BLaER1 (cell line): ENCODE results near the gene CELF2.

Experiments used
- H3K27ac ChIP-seq: shearing (Covaris generic); formaldehyde crosslinking; 2 replicates; pipeline ENCODE4 v1.8.1; 2022
- H3K27me3 ChIP-seq: shearing (Covaris generic); formaldehyde crosslinking; 2 replicates; pipeline ENCODE4 v1.8.1; 2022
- H3K36me3 ChIP-seq: shearing (Covaris generic); formaldehyde crosslinking; 2 replicates; pipeline ENCODE4 v1.8.1; 2022
- H3K4me1 ChIP-seq: shearing (Covaris generic); formaldehyde crosslinking; 2 replicates; pipeline ENCODE4 v1.8.1; 2022
- H3K4me2 ChIP-seq: shearing (Covaris generic); formaldehyde crosslinking; 2 replicates; pipeline ENCODE4 v1.8.1; 2022
- H3K4me3 ChIP-seq: shearing (Covaris generic); formaldehyde crosslinking; 2 replicates; pipeline ENCODE4 v1.8.1; 2022
- H3K9ac ChIP-seq: shearing (Covaris generic); formaldehyde crosslinking; 2 replicates; pipeline ENCODE4 v1.8.1; 2022
- H3K9me3 ChIP-seq: shearing (Covaris generic); formaldehyde crosslinking; 2 replicates; pipeline ENCODE4 v1.8.1; 2022
- H4K20me1 ChIP-seq: shearing (Covaris generic); formaldehyde crosslinking; 2 replicates; pipeline ENCODE4 v1.8.1; 2022
- Cebpa-rat ChIP-seq: shearing (Covaris generic); IDR thresholded peaks from 2 replicates; pipeline ENCODE4 v1.8.1; 2022

The CELF2 gene

DNA sequence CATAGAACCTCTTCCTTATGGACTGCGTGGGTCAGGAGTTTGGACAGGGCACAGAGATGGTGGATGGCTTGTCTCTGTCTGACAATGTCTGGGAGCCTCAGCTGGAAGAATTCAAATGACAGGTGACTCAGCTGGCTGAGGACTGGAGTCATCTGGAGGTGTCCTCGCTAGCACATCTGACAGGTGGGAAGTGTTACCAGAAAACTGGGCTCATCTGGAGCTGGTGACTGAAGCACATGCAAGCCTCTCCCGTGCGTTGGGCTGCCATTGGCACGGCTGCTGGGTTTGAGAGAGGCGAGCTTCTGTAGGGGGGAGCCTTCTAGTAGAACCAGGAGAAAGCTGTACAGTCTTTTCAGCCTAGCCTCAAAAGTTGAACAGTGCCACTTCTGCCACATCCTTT lies 71.0 kb downstream of the CELF2 start:
- Histone ChIP-seq H3K36me3 (no peaks in the 10 kb centered on the region), H3K27me3 (no peaks in the 10 kb centered on the region), H3K27ac (no peak overlapping the region), H3K4me1 (no peaks in the 10 kb centered on the region), H3K4me3 (no peak overlapping the region), H3K9me3 (no peaks in the 10 kb centered on the region), H3K4me2 (no peak overlapping the region), H3K9ac (no peak overlapping the region), H4K20me1 (no peaks in the 10 kb centered on the region)
- TF ChIP-seq Cebpa-rat, result no peak

DNA sequence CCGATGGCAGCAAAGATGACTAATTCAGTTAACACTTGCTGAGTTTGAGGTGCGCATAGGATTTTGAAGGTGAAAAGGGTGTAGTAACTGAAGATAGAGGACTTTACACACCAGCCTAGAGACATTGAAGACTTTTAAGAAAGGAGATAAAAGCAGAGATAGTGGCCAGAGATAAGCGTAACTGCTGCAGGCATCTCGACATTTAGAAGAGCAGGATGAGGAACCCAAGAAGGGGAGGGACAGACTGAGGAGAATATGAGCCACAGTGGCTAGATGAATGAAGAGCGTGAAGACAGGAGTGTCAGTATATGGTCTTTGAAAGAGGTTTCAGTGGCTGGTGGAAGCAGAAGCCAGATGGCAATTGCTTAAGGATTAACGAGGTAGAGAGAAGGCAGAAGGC lies 71.6 kb downstream of the CELF2 start:
- H3K27me3 ChIP-seq, result no peaks in the 10 kb centered on the region
- no peak overlapping the region for H3K27ac ChIP-seq
- H3K4me2 ChIP-seq, result no peak overlapping the region
- H3K4me3 ChIP-seq, result no peak overlapping the region
- H3K36me3 ChIP-seq, result no peaks in the 10 kb centered on the region
- TF ChIP-seq Cebpa-rat, result no peak
- H4K20me1 ChIP-seq, result no peaks in the 10 kb centered on the region
- H3K4me1 ChIP-seq, result no peaks in the 10 kb centered on the region
- no peak overlapping the region for H3K9ac ChIP-seq
- no peaks in the 10 kb centered on the region for H3K9me3 ChIP-seq

DNA sequence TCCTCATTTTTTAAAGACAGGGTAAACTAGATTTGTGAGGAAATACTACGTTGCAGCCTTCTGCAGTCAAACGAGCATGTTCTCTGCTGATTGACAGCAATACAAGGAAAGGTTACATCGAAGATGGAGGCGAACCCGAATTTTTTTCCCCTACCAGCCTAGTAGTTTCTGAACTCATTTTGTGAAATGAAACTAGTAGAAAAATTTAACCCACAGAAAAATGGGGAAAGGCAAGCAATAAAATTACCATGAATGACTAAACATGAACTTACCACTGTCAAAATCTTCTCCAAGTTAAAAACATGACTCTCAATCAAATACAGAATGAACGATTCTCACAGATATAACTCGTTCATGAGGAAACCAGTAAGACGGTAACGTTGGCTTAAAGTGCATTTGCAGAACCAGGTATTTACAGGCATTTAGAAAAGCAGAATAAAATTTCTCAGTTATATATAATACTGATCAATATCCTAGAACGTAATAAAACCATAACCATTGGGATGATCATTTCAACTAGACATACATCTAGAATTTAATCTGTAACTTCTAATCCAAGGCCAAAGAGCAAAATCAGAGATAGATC lies 73.9 kb downstream of the CELF2 start:
- TF ChIP-seq Cebpa-rat, result no peak
- no peaks in the 10 kb centered on the region for H3K27me3 ChIP-seq
- no peak overlapping the region for H3K9ac ChIP-seq
- H3K4me1 ChIP-seq, result no peaks in the 10 kb centered on the region
- H3K4me2 ChIP-seq, result no peak overlapping the region
- H3K27ac ChIP-seq, result no peak overlapping the region
- H3K4me3 ChIP-seq, result no peak overlapping the region
- H3K9me3 ChIP-seq, result no peaks in the 10 kb centered on the region
- no peaks in the 10 kb centered on the region for H3K36me3 ChIP-seq
- H4K20me1 ChIP-seq, result no peaks in the 10 kb centered on the region

DNA sequence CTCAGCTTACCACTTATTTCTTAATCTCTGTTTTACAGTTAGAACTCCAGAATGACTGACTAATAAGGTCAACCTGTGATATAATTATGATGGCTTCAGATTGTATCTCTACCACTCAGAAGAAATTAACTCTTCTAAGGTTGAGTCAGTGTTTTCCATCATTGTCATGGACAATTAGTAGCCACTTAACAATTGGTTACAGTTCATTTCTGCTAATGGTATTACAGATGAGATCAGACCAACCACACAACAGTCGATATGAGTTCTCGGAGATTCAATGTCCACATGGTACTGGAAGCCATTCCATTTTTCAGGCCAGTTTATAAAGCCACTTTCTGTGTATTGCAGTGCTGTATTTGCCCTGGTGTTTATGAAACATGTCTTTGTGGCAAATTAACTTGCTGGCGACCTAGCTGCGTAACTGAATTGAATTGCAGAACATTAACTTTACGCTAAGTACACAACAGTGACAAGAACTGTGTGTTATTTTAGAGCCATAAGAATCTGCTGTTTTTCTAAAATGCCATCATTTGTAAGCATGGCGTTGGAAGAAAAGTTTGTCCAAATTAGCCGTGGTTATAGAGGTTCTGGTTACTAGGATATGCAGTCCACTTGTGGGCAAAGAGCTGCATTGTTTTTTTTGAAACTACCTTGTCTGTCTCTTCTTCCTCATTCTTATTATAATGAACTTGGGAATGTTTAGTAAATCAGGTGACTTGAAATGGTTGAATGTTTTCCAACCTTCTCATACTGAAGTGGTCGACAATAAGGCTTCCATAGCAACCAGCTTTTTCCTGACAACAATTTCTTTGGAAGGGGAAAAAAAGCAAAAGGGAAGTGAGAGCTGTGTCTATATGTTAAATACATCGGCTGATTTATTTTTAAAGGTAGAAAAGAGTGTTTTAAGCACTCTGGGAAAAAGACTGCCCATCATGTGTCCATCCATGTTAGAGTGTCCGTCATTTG lies 76.4 kb downstream of the CELF2 start:
- Histone ChIP-seq H3K4me1 (no peaks in the 10 kb centered on the region), H3K9ac (no peak overlapping the region), H3K9me3 (no peaks in the 10 kb centered on the region), H3K27me3 (no peaks in the 10 kb centered on the region), H3K4me3 (no peak overlapping the region), H4K20me1 (no peaks in the 10 kb centered on the region), H3K4me2 (no peak overlapping the region), H3K36me3 (no peaks in the 10 kb centered on the region), H3K27ac (no peak overlapping the region)
- TF ChIP-seq Cebpa-rat, result no peak

DNA sequence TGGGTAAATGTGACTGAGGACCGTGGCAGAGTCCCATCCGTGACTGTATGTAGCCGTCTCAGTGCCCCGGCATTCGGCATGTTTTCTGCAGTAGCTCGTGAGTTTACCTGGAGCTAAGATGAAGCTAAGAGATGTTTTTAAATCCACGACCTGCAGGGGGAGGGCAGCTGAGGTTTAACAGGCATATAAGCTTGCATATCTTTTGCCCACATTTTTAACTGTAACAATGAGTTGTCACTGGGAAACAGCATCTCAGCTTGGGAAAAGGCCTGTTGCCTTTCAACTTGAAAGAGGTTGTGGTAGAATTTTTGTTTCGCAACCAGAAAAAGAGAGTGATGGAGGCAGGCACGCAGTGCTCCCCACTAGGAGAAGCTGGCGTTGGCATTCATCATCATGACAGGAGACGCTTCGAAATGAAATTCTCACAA lies 77.7 kb downstream of the CELF2 start:
- no peak overlapping the region for H3K27ac ChIP-seq
- H3K9ac ChIP-seq, result no peak overlapping the region
- H3K36me3 ChIP-seq, result no peaks in the 10 kb centered on the region
- no peak overlapping the region for H3K4me3 ChIP-seq
- H3K4me1 ChIP-seq, result no peaks in the 10 kb centered on the region
- H4K20me1 ChIP-seq, result no peaks in the 10 kb centered on the region
- no peak for TF ChIP-seq Cebpa-rat
- no peaks in the 10 kb centered on the region for H3K27me3 ChIP-seq
- H3K4me2 ChIP-seq, result no peak overlapping the region
- H3K9me3 ChIP-seq, result no peaks in the 10 kb centered on the region

DNA sequence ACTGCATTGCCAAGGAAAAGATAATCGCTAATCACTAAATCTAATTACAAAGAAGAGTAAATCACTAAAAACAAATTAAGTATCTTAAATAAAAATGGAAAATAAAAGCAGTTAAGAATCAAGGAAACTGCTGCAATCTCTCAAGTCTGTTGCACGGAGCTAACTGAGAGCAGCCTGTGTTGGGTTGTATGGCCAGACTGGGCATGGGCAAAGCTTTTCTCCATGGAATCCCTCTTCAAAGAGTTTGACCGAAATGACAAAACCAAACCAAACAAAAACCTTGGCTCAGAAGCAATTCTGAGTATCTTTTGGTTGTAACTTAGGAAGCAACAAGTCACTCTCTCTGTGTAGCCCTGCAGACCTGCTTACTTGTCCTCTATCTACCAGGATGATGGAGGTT lies 78.8 kb downstream of the CELF2 start:
- no peaks in the 10 kb centered on the region for H3K27me3 ChIP-seq
- H3K36me3 ChIP-seq, result no peaks in the 10 kb centered on the region
- no peaks in the 10 kb centered on the region for H3K9me3 ChIP-seq
- no peaks in the 10 kb centered on the region for H3K4me1 ChIP-seq
- no peak overlapping the region for H3K4me3 ChIP-seq
- no peak overlapping the region for H3K4me2 ChIP-seq
- TF ChIP-seq Cebpa-rat, result no peak
- no peak overlapping the region for H3K27ac ChIP-seq
- H3K9ac ChIP-seq, result no peak overlapping the region
- no peaks in the 10 kb centered on the region for H4K20me1 ChIP-seq

DNA sequence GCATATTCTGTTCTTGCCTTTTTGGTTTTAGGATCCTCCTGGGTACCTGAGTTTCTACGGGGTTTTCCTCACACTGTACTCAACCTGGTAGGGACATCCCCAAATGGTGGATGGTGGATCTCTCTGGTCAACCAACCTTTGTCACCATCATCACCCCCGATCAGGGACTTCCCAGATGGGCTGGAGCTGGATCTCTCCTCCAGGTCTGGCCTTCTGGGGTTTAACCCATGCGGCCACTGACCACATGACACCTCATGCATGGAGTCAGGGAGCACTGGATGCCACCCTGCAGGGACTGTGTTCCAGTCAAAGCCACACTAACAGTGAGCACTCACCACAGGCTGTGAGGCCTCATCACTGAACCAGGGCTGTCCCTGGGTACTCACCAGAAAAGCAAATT lies 80.0 kb downstream of the CELF2 start:
- TF ChIP-seq Cebpa-rat, result no peak
- Histone ChIP-seq H3K36me3 (no peaks in the 10 kb centered on the region), H4K20me1 (no peaks in the 10 kb centered on the region), H3K4me2 (no peak overlapping the region), H3K9ac (no peak overlapping the region), H3K9me3 (no peaks in the 10 kb centered on the region), H3K4me3 (no peak overlapping the region), H3K27ac (no peak overlapping the region), H3K27me3 (no peaks in the 10 kb centered on the region), H3K4me1 (no peaks in the 10 kb centered on the region)

DNA sequence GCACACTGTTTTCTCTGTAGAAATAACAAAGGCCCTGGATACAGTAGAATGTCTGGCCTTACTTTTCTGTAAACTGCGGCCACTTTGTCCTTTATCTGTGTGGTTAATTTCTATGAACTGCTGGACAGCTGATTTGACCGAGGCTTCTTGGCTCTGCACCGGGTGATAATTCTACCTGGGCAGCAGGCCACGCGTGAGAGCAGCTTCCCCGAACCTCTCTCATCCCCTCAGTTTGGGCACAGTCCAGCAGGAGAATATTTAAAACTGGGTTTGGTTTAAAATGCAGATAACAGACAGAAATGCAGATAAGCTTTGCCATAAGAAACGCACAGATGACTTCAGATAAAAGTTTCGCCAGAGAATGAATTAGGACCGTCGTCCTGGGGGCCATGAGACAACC lies 81.0 kb downstream of the CELF2 start:
- Histone ChIP-seq H3K4me3 (no peak overlapping the region), H3K36me3 (no peaks in the 10 kb centered on the region), H3K9ac (no peak overlapping the region), H3K4me2 (no peak overlapping the region), H3K27ac (no peak overlapping the region), H3K9me3 (no peaks in the 10 kb centered on the region), H4K20me1 (no peaks in the 10 kb centered on the region), H3K4me1 (no peaks in the 10 kb centered on the region), H3K27me3 (no peaks in the 10 kb centered on the region)
- TF ChIP-seq Cebpa-rat, result no peak

DNA sequence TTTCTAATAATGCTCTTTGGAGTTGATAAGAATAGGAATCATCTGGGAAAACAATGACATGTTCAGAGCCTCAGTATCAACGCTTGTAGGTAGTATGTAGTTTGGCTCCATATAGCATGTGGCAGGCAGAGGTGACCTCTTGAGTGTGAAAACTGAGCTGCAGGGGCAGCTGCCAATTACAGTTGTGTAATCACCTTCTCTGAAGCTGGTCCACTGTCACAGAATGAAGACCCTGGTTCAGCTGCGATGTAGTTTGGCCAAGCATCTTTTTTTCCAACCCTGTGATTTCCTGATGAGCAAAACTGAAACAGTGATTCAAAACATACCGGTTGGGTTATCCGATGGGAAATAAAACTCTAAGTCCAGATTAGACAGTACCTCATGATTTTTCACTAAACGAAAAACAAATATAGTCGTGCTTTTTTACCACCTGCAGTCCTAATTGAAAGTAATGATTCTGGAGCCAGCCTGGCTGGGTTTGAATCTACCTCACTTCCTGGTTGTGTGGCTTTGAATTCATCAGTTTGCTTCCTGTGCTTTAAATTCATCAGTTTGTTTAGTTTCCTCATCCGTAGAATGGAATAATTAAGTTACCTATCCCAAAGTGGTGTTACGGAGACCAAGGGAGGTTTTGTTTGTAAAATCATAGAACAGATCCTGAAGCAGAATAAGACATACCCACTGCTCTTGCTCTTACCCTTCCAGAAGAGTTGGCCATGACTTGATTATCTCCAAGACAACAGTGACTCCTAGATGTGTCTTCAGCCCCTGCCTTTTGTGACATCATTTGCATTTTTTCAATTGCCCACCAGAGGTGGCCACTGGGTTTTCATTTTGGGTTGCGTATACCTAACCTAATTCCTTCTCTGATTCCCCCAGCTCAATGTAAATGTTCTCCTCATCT lies 87.4 kb downstream of the CELF2 start:
- peaks cover 5% of the 10 kb centered on the region; the same call in 1 of the 2 replicates for H3K4me1 ChIP-seq
- H3K27ac ChIP-seq, result no peak overlapping the region
- no peaks in the 10 kb centered on the region for H4K20me1 ChIP-seq
- H3K9me3 ChIP-seq, result peaks cover 11% of the 10 kb centered on the region
- no peak overlapping the region for H3K4me2 ChIP-seq
- TF ChIP-seq Cebpa-rat, result no peak
- no peaks in the 10 kb centered on the region for H3K27me3 ChIP-seq
- no peak overlapping the region for H3K4me3 ChIP-seq
- H3K36me3 ChIP-seq, result no peaks in the 10 kb centered on the region
- H3K9ac ChIP-seq, result no peak overlapping the region

DNA sequence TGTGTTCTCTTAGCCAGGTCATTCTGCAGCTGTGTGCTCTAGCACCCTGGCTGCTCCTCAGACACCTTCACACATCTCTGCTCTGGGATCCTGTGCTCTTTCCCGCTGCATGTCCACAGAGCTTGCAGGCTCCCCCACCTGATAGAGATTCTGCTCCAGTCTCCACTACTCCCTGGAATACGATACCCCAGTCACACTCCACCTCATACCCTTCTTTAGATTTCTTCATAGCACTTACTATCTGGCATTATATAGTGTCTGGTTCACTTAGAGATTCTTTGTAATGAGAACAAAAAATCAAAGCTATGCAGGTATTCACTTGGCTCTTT lies 88.0 kb downstream of the CELF2 start:
- H3K27ac ChIP-seq, result no peak overlapping the region
- no peak overlapping the region for H3K4me2 ChIP-seq
- no peaks in the 10 kb centered on the region for H3K36me3 ChIP-seq
- H3K4me1 ChIP-seq, result peaks cover 5% of the 10 kb centered on the region; the same call in 1 of the 2 replicates
- no peak for TF ChIP-seq Cebpa-rat
- H4K20me1 ChIP-seq, result no peaks in the 10 kb centered on the region
- H3K27me3 ChIP-seq, result no peaks in the 10 kb centered on the region
- H3K9ac ChIP-seq, result no peak overlapping the region
- H3K9me3 ChIP-seq, result peaks cover 13% of the 10 kb centered on the region
- H3K4me3 ChIP-seq, result no peak overlapping the region
